Left lung (tissue), 10 donors: ENCODE measurements around the gene L1CAM. TPM values are rescaled to one million over a fixed set of nuclear protein-coding genes. Genes with fewer than 3 reads are reported as not detected.

Experiments
- ATAC-seq: fragments of 200-7000 bp; cut with Tn5 transposase; one replicate; pipeline ENCODE4 v1.9.1; 2020; ENCODE audit warnings: moderate library complexity
- DNase-seq, 4 donors: peaks; one replicate each; pipeline ENCODE4 v3.0.0-alpha.2; 2013 to 2020
- H3K27ac ChIP-seq, 2 donors: fragments of 200-600 bp; sonication (generic) in 1 of 2; one replicate each; pipeline versions ENCODE4 v1.5.0 to v1.8.0; 2020 to 2021
- H3K27me3 ChIP-seq, 2 donors: fragments of 200-600 bp; sonication (generic) in 1 of 2; one replicate each; pipeline versions ENCODE4 v1.5.0 to v1.8.0; 2020 to 2021
- H3K36me3 ChIP-seq, 2 donors: fragments of 200-600 bp; sonication (generic) in 1 of 2; one replicate each; pipeline versions ENCODE4 v1.5.0 to v1.8.0; 2020 to 2021
- H3K4me1 ChIP-seq, 2 donors: fragments of 200-600 bp; one replicate each; pipeline ENCODE4 v1.8.0; 2021
- H3K4me3 ChIP-seq, 2 donors: fragments of 200-600 bp; sonication (generic) in 1 of 2; one replicate each; pipeline versions ENCODE4 v1.5.0 to v1.8.0; 2020 to 2021; ENCODE audit warnings: mild to moderate bottlenecking in 1 of 2
- H3K9me3 ChIP-seq, 2 donors: fragments of 200-600 bp; sonication (generic) in 1 of 2; one replicate each; pipeline versions ENCODE4 v1.5.0 to v1.8.0; 2020 to 2021
- intact Hi-C, 2 donors: fragments of 100-400 bp; cut with DNase I; formaldehyde crosslinking; loops; one replicate each; pipeline versions ENCODE4 v1.11.2 to v1.14.2; 2022
- polyA plus RNA-seq, 6 donors: library from polyadenylated mRNA; unstranded; fragments of 120-200 nt; gene quantifications; one replicate each; pipeline ENCODE4 v1.2.1, GENCODE V29; 2013; ENCODE audit not compliant: insufficient read length in 6 of 6
- total RNA-seq, 2 donors: library from RNA; stranded (reverse); fragmentation: NEBNext Ultra II Directional; extraction: Animal tissue kit (Norgen Biotek cat#: 25700); gene quantifications; one replicate each; pipeline ENCODE4 v1.2.1, GENCODE V29; 2021
- TF ChIP-seq, protein P1 (sequence below), 2 donors: fragments of 200-600 bp; sonication (generic) in 1 of 2; IDR thresholded peaks; one replicate each; pipeline versions ENCODE4 v1.5.0 to v1.8.0; 2021; ENCODE audit warnings: antibody characterized with exemption in 2 of 2
- donor health status: DM: no; HTN: yes; CAD: no.
- donor health status: DM: no; HTN: no; CAD: no.

L1CAM gene
- total and polyA plus RNA-seq, 8 donors: 0.27 to 0.86 (median 0.53) TPM

DNA sequence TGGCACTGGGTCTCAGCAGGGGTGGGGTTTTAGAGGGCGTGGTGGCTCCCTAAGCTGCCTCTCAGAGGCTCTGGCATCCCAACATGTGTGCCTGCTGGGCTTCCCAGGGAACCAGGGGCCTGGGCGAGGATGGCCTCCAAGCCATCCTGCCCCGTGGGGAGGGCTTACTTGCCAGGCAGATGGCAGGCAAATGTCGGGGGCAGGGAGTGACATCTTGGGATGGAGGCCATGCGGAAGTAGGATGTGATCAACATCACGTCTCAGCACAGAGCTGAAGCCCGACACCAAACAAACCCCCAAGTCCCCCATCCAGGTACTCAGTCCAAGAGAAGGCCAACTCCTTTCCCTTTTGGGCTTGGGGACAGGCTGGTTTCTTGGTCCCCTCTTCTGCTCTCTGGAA is 4.7 kb downstream of the L1CAM start:
- Histone ChIP-seq H3K27ac (no peak overlapping the region), H3K36me3 (no peaks in the 10 kb centered on the region), H3K4me1 (peaks cover 0 to 3% of the 10 kb centered on the region in 2 donors), H3K4me3 (no peak overlapping the region), H3K9me3 (no peaks in the 10 kb centered on the region), H3K27me3 (peaks cover 71 to 86% of the 10 kb centered on the region in 2 donors)
- no peak for ATAC-seq
- TF ChIP-seq, protein P1, sequence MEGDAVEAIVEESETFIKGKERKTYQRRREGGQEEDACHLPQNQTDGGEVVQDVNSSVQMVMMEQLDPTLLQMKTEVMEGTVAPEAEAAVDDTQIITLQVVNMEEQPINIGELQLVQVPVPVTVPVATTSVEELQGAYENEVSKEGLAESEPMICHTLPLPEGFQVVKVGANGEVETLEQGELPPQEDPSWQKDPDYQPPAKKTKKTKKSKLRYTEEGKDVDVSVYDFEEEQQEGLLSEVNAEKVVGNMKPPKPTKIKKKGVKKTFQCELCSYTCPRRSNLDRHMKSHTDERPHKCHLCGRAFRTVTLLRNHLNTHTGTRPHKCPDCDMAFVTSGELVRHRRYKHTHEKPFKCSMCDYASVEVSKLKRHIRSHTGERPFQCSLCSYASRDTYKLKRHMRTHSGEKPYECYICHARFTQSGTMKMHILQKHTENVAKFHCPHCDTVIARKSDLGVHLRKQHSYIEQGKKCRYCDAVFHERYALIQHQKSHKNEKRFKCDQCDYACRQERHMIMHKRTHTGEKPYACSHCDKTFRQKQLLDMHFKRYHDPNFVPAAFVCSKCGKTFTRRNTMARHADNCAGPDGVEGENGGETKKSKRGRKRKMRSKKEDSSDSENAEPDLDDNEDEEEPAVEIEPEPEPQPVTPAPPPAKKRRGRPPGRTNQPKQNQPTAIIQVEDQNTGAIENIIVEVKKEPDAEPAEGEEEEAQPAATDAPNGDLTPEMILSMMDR (IDR thresholded peaks at IDR 0.05): no peak
- DNase-seq: no peak
- intact Hi-C loops: no loop called here

DNA sequence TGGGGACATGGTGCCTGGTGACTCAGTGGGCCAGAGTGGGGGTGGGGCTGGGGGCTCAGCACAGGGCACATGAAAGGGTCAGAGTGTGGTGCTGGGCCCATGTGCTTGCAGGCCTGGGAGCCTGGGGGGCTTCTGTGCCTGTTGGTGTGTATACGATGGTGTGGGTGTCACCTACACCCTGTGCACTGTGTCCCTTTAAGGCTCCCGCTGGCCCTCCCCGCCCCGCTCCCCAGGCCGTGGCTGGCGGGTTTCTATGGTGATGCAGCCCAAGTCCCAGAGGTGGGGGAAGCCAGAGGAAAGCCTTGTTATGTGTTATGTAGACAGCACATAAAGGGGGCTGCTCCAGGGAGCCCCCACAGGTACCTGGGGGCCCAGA is 5.5 kb downstream of the L1CAM start:
- H3K27me3 ChIP-seq: peaks cover 68 to 79% of the 10 kb centered on the region in 2 donors
- no peak for DNase-seq
- H3K27ac ChIP-seq: no peak overlapping the region
- H3K9me3 ChIP-seq: no peaks in the 10 kb centered on the region
- ATAC-seq: no peak
- intact Hi-C loops: no loop called here
- no peak overlapping the region for H3K4me3 ChIP-seq
- H3K36me3 ChIP-seq: no peaks in the 10 kb centered on the region
- TF ChIP-seq, protein P1 (IDR thresholded peaks at IDR 0.05): no peak
- peaks cover 0 to 2% of the 10 kb centered on the region in 2 donors for H3K4me1 ChIP-seq

DNA sequence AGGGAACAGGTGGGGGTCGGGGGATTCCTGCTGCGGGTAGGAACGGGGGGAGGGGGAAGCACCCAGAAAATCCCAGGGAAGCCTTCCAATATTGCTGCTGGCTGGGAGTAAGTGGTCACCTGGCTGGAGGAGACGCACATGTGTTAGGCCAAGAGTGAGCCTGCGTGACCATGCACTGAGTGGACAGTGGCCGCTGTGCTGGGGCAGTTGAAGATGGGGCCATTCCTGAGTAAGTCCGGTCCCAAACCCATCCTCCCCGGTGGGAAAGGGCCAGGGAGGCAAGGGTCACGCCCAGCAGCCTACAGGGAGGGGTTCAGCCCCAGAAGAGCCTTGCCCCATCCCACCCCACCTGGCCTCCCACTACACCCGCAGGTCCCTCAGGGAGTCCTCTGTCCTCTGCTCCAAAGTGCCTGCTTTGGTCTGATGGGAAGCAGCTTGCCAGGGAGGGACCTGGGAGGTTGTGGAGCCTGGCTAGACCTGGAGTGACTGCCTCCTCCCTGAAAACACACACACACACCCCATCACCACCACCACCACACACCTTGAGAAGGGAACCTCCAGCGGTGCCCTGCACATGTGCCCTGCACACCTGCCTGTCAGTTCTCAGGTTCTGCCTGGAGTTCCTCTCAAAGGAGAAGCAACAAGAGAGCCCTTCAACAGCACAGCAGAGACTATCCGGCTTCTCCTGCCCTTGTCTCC is 6.1 kb downstream of the L1CAM start:
- ATAC-seq (no peak), DNase-seq (no peak)
- TF ChIP-seq, protein P1 (IDR thresholded peaks at IDR 0.05): no peak
- H3K36me3 ChIP-seq: no peaks in the 10 kb centered on the region
- intact Hi-C loops: no loop called here
- H3K4me1 ChIP-seq: no peaks in the 10 kb centered on the region
- no peak overlapping the region for H3K4me3 ChIP-seq
- peaks cover 62 to 74% of the 10 kb centered on the region in 2 donors for H3K27me3 ChIP-seq
- no peaks in the 10 kb centered on the region for H3K9me3 ChIP-seq
- no peak overlapping the region for H3K27ac ChIP-seq

DNA sequence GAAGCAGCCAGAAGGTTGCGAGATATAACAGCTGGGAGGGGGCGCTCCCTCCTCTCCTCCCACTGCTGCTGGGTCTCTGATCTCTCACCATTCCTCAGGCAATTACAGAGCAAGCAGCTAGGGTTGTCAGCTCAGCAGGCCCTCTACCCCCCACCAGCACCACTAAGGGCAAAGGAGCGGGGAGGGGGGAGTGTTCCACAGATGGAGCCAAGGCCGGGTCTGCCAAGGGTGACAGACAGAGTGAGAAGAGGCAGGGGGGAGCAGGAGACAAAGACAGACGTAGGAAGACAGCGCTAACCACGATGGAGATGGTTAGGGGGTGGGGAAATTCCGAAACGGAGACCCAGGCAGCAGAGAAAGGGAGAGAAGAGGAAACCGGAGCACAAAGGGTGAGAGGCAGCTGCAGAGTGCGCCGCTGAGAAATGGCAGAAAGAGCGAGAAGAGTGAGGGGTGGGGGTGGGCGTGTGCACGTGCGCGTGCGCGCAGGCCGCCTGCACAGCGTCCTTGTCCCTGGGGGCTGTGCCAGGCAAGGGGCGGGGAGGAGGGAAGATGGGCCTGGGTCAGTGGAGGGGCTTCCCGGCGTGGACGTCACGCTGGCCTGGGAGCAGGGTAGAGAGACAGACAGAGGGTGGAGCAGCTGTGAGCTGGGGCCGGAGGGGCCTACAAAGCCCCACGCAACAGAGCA is 6.9 kb downstream of the L1CAM start:
- TF ChIP-seq, protein P1 (IDR thresholded peaks at IDR 0.05): no peak
- ATAC-seq (no peak), DNase-seq (no peak)
- intact Hi-C loops: no loop called here
- Histone ChIP-seq H3K4me3 (no peak overlapping the region), H3K4me1 (no peaks in the 10 kb centered on the region), H3K27ac (no peak overlapping the region), H3K27me3 (peaks cover 54 to 66% of the 10 kb centered on the region in 2 donors), H3K36me3 (no peaks in the 10 kb centered on the region), H3K9me3 (no peaks in the 10 kb centered on the region)

DNA sequence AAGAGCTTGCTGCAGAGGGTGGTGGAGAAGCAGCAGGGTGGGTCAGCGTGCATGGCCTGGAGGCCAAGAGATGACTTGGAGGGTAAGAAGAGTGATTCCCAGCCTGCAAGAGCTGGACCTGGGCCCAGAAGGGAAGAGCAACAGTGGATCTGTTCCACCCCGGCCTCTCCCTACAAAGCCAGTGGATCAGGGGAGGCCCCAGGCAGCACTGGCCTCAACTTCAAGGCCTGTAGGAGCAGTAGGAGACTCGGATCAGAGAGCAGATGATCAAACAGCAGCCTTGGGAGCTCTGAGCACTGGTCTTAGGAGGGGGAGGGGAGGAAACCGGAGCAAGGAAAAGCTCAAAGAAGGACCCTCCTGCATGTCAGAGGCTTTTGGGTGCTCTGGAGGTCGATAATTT is 7.6 kb downstream of the L1CAM start:
- ATAC-seq: no peak
- no peak overlapping the region for H3K4me3 ChIP-seq
- no peaks in the 10 kb centered on the region for H3K9me3 ChIP-seq
- no peaks in the 10 kb centered on the region for H3K4me1 ChIP-seq
- no peaks in the 10 kb centered on the region for H3K36me3 ChIP-seq
- TF ChIP-seq, protein P1 (IDR thresholded peaks at IDR 0.05): no peak
- intact Hi-C loops: no loop called here
- no peak overlapping the region for H3K27ac ChIP-seq
- H3K27me3 ChIP-seq: peaks cover 47 to 63% of the 10 kb centered on the region in 2 donors
- DNase-seq: no peak
